H9 (cell line): ENCODE data around the gene KCNIP1. TPM values are rescaled to one million over a fixed set of nuclear protein-coding genes. Genes with fewer than 3 reads are reported as not detected.

Source experiments
- DNase-seq: peaks from one replicate; pipeline ENCODE4 v3.0.0-alpha.2; 2017
- H2AFZ ChIP-seq: one replicate; pipeline ENCODE4 v1.6.1; 2013; ENCODE audit warnings: mild to moderate bottlenecking, low read length, control low read depth, moderate library complexity
- H2AK5ac ChIP-seq: 2 replicates; pipeline ENCODE4 v1.6.1; 2013; ENCODE audit warnings: low read length, control low read depth, mixed read lengths; ENCODE audit not compliant: insufficient read length
- H2BK120ac ChIP-seq: one replicate; pipeline ENCODE4 v1.6.1; 2013; ENCODE audit warnings: low read depth, mild to moderate bottlenecking, low read length, control low read depth, inconsistent platforms; ENCODE audit not compliant: poor library complexity, severe bottlenecking
- H2BK12ac ChIP-seq: 2 replicates; pipeline ENCODE4 v1.6.1; 2013; ENCODE audit warnings: low read length, control low read depth, mixed read lengths, low read depth; ENCODE audit not compliant: insufficient read length
- H2BK15ac ChIP-seq: 2 replicates; pipeline ENCODE4 v1.6.1; 2013; ENCODE audit warnings: low read depth, low read length, control low read depth
- H2BK20ac ChIP-seq: one replicate; pipeline ENCODE4 v1.6.1; 2013; ENCODE audit warnings: low read depth, mild to moderate bottlenecking, low read length, control low read depth, inconsistent platforms; ENCODE audit not compliant: poor library complexity, severe bottlenecking
- H2BK5ac ChIP-seq: 2 replicates; pipeline ENCODE4 v1.6.1; 2013; ENCODE audit warnings: low read length, control low read depth, mixed read lengths; ENCODE audit not compliant: insufficient read length
- H3K14ac ChIP-seq: 2 replicates; pipeline ENCODE4 v1.6.1; 2013; ENCODE audit warnings: low read length, control low read depth; ENCODE audit not compliant: insufficient read depth
- H3K18ac ChIP-seq: 2 replicates; pipeline ENCODE4 v1.6.1; 2013; ENCODE audit warnings: low read depth, mild to moderate bottlenecking, mixed read lengths, low read length, control low read depth; ENCODE audit not compliant: insufficient read length
- H3K23ac ChIP-seq: 2 replicates; pipeline ENCODE4 v1.6.1; 2013; ENCODE audit warnings: low read length, control low read depth, mixed read lengths, low read depth; ENCODE audit not compliant: insufficient read length
- H3K23me2 ChIP-seq: 2 replicates; pipeline ENCODE4 v1.6.1; 2013; ENCODE audit warnings: low read depth, mild to moderate bottlenecking, mixed read lengths, low read length, control low read depth; ENCODE audit not compliant: insufficient read length, poor library complexity, severe bottlenecking
- H3K27ac ChIP-seq: 2 replicates; pipeline ENCODE4 v1.5.1; 2013; ENCODE audit warnings: low read length, control low read depth, mixed read lengths, low read depth; ENCODE audit not compliant: insufficient read length
- H3K27me3 ChIP-seq: 2 replicates; pipeline ENCODE4 v1.6.1; 2013; ENCODE audit warnings: low read length, control low read depth, inconsistent platforms; ENCODE audit not compliant: insufficient read depth
- H3K4ac ChIP-seq: 2 replicates; pipeline ENCODE4 v1.6.1; 2013; ENCODE audit warnings: low read depth, mild to moderate bottlenecking, control low read depth, inconsistent platforms, low read length, moderate library complexity
- H3K4me1 ChIP-seq: 2 replicates; pipeline ENCODE4 v1.6.1; 2013; ENCODE audit warnings: low read length, control low read depth, inconsistent platforms; ENCODE audit not compliant: insufficient read depth
- H3K4me2 ChIP-seq: 2 replicates; pipeline ENCODE4 v1.6.1; 2013; ENCODE audit warnings: low read length, control low read depth, mixed read lengths; ENCODE audit not compliant: insufficient read length, insufficient read depth
- H3K56ac ChIP-seq: 2 replicates; pipeline ENCODE4 v1.6.1; 2013; ENCODE audit warnings: low read depth, mild to moderate bottlenecking, mixed read lengths, low read length, control low read depth; ENCODE audit not compliant: insufficient read length
- H3K79me1 ChIP-seq: 2 replicates; pipeline ENCODE4 v1.6.1; 2013; ENCODE audit warnings: low read depth, mild to moderate bottlenecking, moderate library complexity, low read length, control low read depth, inconsistent platforms; ENCODE audit not compliant: insufficient read depth, poor library complexity, severe bottlenecking
- H3K79me2 ChIP-seq: 2 replicates; pipeline ENCODE4 v1.6.1; 2013; ENCODE audit warnings: low read length, control low read depth, inconsistent platforms; ENCODE audit not compliant: insufficient read depth
- H3K9ac ChIP-seq: 2 replicates; pipeline ENCODE4 v1.6.1; 2013; ENCODE audit warnings: low read length, control low read depth, mixed read lengths; ENCODE audit not compliant: insufficient read length; ENCODE audit errors: extremely low read depth
- H3K9me3 ChIP-seq: one replicate; pipeline ENCODE4 v1.6.1; 2013; ENCODE audit warnings: low read depth, low read length, inconsistent platforms; ENCODE audit not compliant: control insufficient read depth
- H3T11ph ChIP-seq: one replicate; pipeline ENCODE4 v1.6.1; 2013; ENCODE audit warnings: mild to moderate bottlenecking, low read length, control low read depth, inconsistent platforms
- H4K20me1 ChIP-seq: one replicate; pipeline ENCODE4 v1.6.1; 2013; ENCODE audit not compliant: control insufficient read depth, insufficient read length, insufficient read depth
- H4K5ac ChIP-seq: 2 replicates; pipeline ENCODE4 v1.6.1; 2013; ENCODE audit warnings: low read depth, mild to moderate bottlenecking, mixed read lengths, low read length, control low read depth; ENCODE audit not compliant: insufficient read length
- H4K8ac ChIP-seq: replicated peaks from 2 replicates; pipeline ENCODE4 v1.6.1; 2013; ENCODE audit warnings: low read length, control low read depth, mixed read lengths, low read depth; ENCODE audit not compliant: insufficient read length
- H4K91ac ChIP-seq: 2 replicates; pipeline ENCODE4 v1.6.1; 2013; ENCODE audit warnings: low read depth, mild to moderate bottlenecking, moderate library complexity, mixed read lengths, low read length, control low read depth; ENCODE audit not compliant: insufficient read length
- H3K27ac Mint-ChIP-seq, 3 experiments: 2 replicates in 2 of 3; 3 replicates in 1 of 3; pipeline ENCODE4 v1.8.0; 2020 to 2021; ENCODE audit warnings: mixed read lengths in 3 of 3, mild to moderate bottlenecking in 1 of 3, moderate library complexity in 1 of 3
- H3K27me3 Mint-ChIP-seq: 2 replicates; pipeline ENCODE4 v1.8.0; 2021; ENCODE audit warnings: low read depth, mild to moderate bottlenecking, moderate library complexity, mixed read lengths
- H3K36me3 Mint-ChIP-seq, 3 experiments: 2 replicates in 2 of 3; 3 replicates in 1 of 3; pipeline ENCODE4 v1.8.0; 2020 to 2021; ENCODE audit warnings: low read depth in 3 of 3, mixed read lengths in 3 of 3; ENCODE audit not compliant: insufficient read depth in 1 of 3
- H3K4me1 Mint-ChIP-seq, 2 experiments: 2 replicates each; pipeline ENCODE4 v1.8.0; 2020; ENCODE audit warnings: mixed read lengths in 2 of 2
- H3K4me3 Mint-ChIP-seq, 2 experiments: 2 replicates in 1 of 2; 3 replicates in 1 of 2; pipeline ENCODE4 v1.8.0; 2020 to 2021; ENCODE audit warnings: mild to moderate bottlenecking in 2 of 2, mixed read lengths in 2 of 2, moderate library complexity in 1 of 2
- H3K9me3 Mint-ChIP-seq, 2 experiments: 2 replicates in 1 of 2; 3 replicates in 1 of 2; pipeline ENCODE4 v1.8.0; 2020; ENCODE audit warnings: mild to moderate bottlenecking in 2 of 2, mixed read lengths in 2 of 2, moderate library complexity in 1 of 2
- CTCF ChIP-seq: fragments of 200-600 bp; sonication (generic); conservative IDR thresholded peaks from 3 replicates; pipeline ENCODE4 v1.8.0; 2021; ENCODE audit warnings: antibody characterized with exemption, mild to moderate bottlenecking
- WGBS: extraction: QIAGEN DNeasy Blood & Tissue Kit; methylation state at CpG from one replicate; pipeline ENCODE4 v1.1.7; 2013; ENCODE audit warnings: missing lambda C conversion rate, low lambda C conversion rate, mixed read lengths; ENCODE audit not compliant: insufficient read length; ENCODE audit errors: extremely low coverage; 5-methylcytosine and 5-hydroxymethylcytosine counted together
- total RNA-seq: library from RNA; stranded (reverse); gene quantifications from 2 replicates; pipeline ENCODE4 v1.2.1, GENCODE V29; 2021

Gene KCNIP1
- total RNA-seq, 1 experiment from 2014 or later, result 0.63 TPM

GRCh38 chr5:170534941-170535340, 31.1 kb downstream of the KCNIP1 start:
- no peak for TF ChIP-seq CTCF
- H3K18ac ChIP-seq, result no peak overlapping the region
- H3K79me2 ChIP-seq, result no peaks in the 10 kb centered on the region
- no peaks in the 10 kb centered on the region for H3K36me3 Mint-ChIP-seq
- H3K14ac ChIP-seq, result no peak overlapping the region; the same call in 1 of the 2 replicates
- no peak overlapping the region; a peak in 1 of 7 replicates for H3K27ac Mint-ChIP-seq
- WGBS, result no CpG with 5 or more reads among the region's 7 CpGs
- no peaks in the 10 kb centered on the region for H4K20me1 ChIP-seq
- H3K56ac ChIP-seq, result no peak overlapping the region
- H3T11ph ChIP-seq, result no peak overlapping the region
- no peak overlapping the region for H2BK15ac ChIP-seq
- no peak overlapping the region for H3K9ac ChIP-seq
- no peak overlapping the region for H4K91ac ChIP-seq
- no peaks in the 10 kb centered on the region for H3K9me3 ChIP-seq
- no peak overlapping the region for H2BK120ac ChIP-seq
- no peaks in the 10 kb centered on the region for H3K27me3 ChIP-seq
- H3K4me1 ChIP-seq, result no peaks in the 10 kb centered on the region
- H2AFZ ChIP-seq, result no peak overlapping the region
- peaks cover 5% of the 10 kb centered on the region for H3K27me3 Mint-ChIP-seq
- H3K23ac ChIP-seq, result no peak overlapping the region
- H2BK12ac ChIP-seq, result no peak overlapping the region
- no peak overlapping the region for H3K4ac ChIP-seq
- no peak overlapping the region for H3K4me3 Mint-ChIP-seq
- peaks cover 17 to 43% of the 10 kb centered on the region in 2 experiments for H3K4me1 Mint-ChIP-seq
- H3K9me3 Mint-ChIP-seq, result no peaks in the 10 kb centered on the region
- no peaks in the 10 kb centered on the region for H3K79me1 ChIP-seq
- H3K27ac ChIP-seq, result no peak overlapping the region
- H4K8ac ChIP-seq, result no peak overlapping the region
- H2AK5ac ChIP-seq, result no peak overlapping the region
- DNase-seq, result no peak
- H3K23me2 ChIP-seq, result no peaks in the 10 kb centered on the region
- no peak overlapping the region for H2BK20ac ChIP-seq
- H3K4me2 ChIP-seq, result no peak overlapping the region
- no peak overlapping the region for H2BK5ac ChIP-seq
- no peak overlapping the region for H4K5ac ChIP-seq
